Measurements from ENCODE around the gene ZBTB16. TPM values are rescaled to one million over a fixed set of nuclear protein-coding genes. Genes with fewer than 3 reads are reported as not detected.

Gene ZBTB16
- polyA plus RNA-seq, 1 donor (not counting 4 experiments of a cell fraction or from before 2014, with no cell fraction given): 0.18 TPM

DNA sequence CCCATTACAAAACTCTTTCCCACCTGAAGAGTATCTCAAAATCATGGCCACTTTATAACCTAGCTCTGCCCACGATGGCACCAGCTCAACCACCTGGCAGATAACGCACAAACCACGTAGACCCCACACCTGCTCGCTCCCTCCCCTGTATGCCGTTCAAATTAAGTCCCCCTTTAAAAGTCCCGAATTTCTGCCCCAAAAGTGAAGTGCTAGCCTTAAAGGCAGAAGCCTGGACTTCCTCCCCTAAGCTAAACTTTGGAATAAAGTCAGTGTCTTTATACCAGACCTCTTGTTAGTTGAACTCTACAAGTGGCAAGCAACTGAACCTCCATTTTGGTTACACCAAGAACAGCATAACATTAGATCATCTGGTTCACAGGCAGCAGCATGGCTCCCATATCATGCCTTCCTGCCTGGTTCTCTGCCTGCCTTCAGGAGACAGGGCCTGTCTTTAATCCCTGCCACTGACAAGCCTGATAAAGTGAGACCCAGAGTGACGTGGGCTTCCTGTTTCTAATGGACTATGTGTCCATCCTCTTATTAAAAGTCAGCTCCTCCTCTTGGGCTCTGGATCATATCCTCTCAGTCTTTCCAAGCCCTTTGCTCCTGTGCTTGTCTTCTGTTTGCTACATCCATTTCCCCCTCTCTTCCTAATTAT, 204.1 kb downstream of the ZBTB16 start:
- FAIRE-seq: no peak
- no peak overlapping the region for H3K4me3 ChIP-seq (ENCODE audit: control insufficient read depth in 2 of 3, extremely low read depth in 1 of 3, insufficient read depth in 2 of 3, low read depth in 1 of 3, low read length in 3 of 3)
- H3K4me2 ChIP-seq (ENCODE audit: control insufficient read depth, extremely low read depth, insufficient read depth, low read depth, low read length): no peak overlapping the region
- no peaks in the 10 kb centered on the region for H3K79me2 ChIP-seq (ENCODE audit: control insufficient read depth, insufficient read depth, low read length)
- H3K9me3 ChIP-seq (ENCODE audit: control insufficient read depth, low read depth, low read length): no peaks in the 10 kb centered on the region
- DNase-seq (ENCODE audit: low read depth, low spot score): no peak
- dilution Hi-C loops (cut with MboI; ENCODE audit: extremely low pct_ligation_motif_present, low sequenced_read_pairs): loop anchor here (25.0 kb wide), 1 partner anchor 226 kb away; no protein-coding TSS in a partner anchor
- H2AFZ ChIP-seq (ENCODE audit: control insufficient read depth, low read length): no peak overlapping the region
- peaks cover 25% of the 10 kb centered on the region for H3K27me3 ChIP-seq (ENCODE audit: control insufficient read depth, extremely low read depth, insufficient read depth, low read length)
- H3K27ac ChIP-seq (ENCODE audit: control insufficient read depth, insufficient read depth, low read length): no peak overlapping the region
- no peaks in the 10 kb centered on the region for H4K20me1 ChIP-seq (ENCODE audit: control insufficient read depth, extremely low read depth, insufficient read depth, low read length)
- H3K4me1 ChIP-seq (ENCODE audit: control insufficient read depth, extremely low read depth, insufficient read depth, low read length): no peaks in the 10 kb centered on the region
- H3K9me1 ChIP-seq (ENCODE audit: control insufficient read depth, extremely low read depth, insufficient read depth, low read length): no peaks in the 10 kb centered on the region
- no peaks in the 10 kb centered on the region for H3K36me3 ChIP-seq (ENCODE audit: control insufficient read depth in 2 of 2, extremely low read depth in 1 of 2, insufficient read depth in 2 of 2, low read length in 2 of 2)
- H3K9ac ChIP-seq (ENCODE audit: control insufficient read depth, extremely low read depth, insufficient read depth, low read length): no peak overlapping the region
- TF ChIP-seq, protein P1, sequence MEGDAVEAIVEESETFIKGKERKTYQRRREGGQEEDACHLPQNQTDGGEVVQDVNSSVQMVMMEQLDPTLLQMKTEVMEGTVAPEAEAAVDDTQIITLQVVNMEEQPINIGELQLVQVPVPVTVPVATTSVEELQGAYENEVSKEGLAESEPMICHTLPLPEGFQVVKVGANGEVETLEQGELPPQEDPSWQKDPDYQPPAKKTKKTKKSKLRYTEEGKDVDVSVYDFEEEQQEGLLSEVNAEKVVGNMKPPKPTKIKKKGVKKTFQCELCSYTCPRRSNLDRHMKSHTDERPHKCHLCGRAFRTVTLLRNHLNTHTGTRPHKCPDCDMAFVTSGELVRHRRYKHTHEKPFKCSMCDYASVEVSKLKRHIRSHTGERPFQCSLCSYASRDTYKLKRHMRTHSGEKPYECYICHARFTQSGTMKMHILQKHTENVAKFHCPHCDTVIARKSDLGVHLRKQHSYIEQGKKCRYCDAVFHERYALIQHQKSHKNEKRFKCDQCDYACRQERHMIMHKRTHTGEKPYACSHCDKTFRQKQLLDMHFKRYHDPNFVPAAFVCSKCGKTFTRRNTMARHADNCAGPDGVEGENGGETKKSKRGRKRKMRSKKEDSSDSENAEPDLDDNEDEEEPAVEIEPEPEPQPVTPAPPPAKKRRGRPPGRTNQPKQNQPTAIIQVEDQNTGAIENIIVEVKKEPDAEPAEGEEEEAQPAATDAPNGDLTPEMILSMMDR (optimal IDR thresholded peaks at IDR 0.05 in 1 of 3, IDR thresholded peaks at IDR 0.05 in 1 of 3, conservative IDR thresholded peaks at IDR 0.05 in 1 of 3; ENCODE audit: extremely low read depth in 1 of 3, insufficient read depth in 2 of 3, low read length in 3 of 3): no peak
- TF ChIP-seq EZH2 (IDR thresholded peaks at IDR 0.05; ENCODE audit: low read length): no peak

DNA sequence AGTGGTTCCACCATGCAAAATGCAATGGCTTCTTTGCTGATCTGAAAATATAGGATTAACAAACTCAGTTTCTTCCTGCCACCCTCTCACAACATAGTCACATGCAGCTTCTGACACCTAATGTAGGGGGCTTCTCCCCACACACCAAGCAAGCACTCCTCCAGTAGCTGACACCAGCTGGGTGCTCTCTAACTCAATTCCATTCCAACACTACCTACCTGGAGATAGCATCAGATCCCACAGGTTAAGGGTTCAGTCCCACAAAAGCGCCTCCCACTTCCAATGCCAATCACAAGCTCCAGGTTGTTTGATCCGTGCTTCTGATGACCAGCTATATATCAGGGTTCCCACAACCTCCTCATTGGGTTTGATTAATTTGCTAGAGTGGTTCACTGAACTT, 204.9 kb downstream of the ZBTB16 start:
- no peak for FAIRE-seq
- no peaks in the 10 kb centered on the region for H3K79me2 ChIP-seq (ENCODE audit: control insufficient read depth, insufficient read depth, low read length)
- no peak overlapping the region for H3K4me2 ChIP-seq (ENCODE audit: control insufficient read depth, extremely low read depth, insufficient read depth, low read depth, low read length)
- H3K4me1 ChIP-seq (ENCODE audit: control insufficient read depth, extremely low read depth, insufficient read depth, low read length): no peaks in the 10 kb centered on the region
- no peaks in the 10 kb centered on the region for H4K20me1 ChIP-seq (ENCODE audit: control insufficient read depth, extremely low read depth, insufficient read depth, low read length)
- no peak for DNase-seq (ENCODE audit: low read depth, low spot score)
- H3K9me3 ChIP-seq (ENCODE audit: control insufficient read depth, low read depth, low read length): no peaks in the 10 kb centered on the region
- no peak overlapping the region for H3K4me3 ChIP-seq (ENCODE audit: control insufficient read depth in 2 of 3, extremely low read depth in 1 of 3, insufficient read depth in 2 of 3, low read depth in 1 of 3, low read length in 3 of 3)
- peaks cover 18% of the 10 kb centered on the region for H3K27me3 ChIP-seq (ENCODE audit: control insufficient read depth, extremely low read depth, insufficient read depth, low read length)
- dilution Hi-C loops (cut with MboI; ENCODE audit: extremely low pct_ligation_motif_present, low sequenced_read_pairs): loop anchor here (25.0 kb wide), 1 partner anchor 227 kb away; no protein-coding TSS in a partner anchor
- H3K9me1 ChIP-seq (ENCODE audit: control insufficient read depth, extremely low read depth, insufficient read depth, low read length): no peaks in the 10 kb centered on the region
- no peak overlapping the region for H3K27ac ChIP-seq (ENCODE audit: control insufficient read depth, insufficient read depth, low read length)
- H3K36me3 ChIP-seq (ENCODE audit: control insufficient read depth in 2 of 2, extremely low read depth in 1 of 2, insufficient read depth in 2 of 2, low read length in 2 of 2): no peaks in the 10 kb centered on the region
- H2AFZ ChIP-seq (ENCODE audit: control insufficient read depth, low read length): no peak overlapping the region
- TF ChIP-seq EZH2 (IDR thresholded peaks at IDR 0.05; ENCODE audit: low read length): no peak
- TF ChIP-seq, protein P1 (optimal IDR thresholded peaks at IDR 0.05 in 1 of 3, IDR thresholded peaks at IDR 0.05 in 1 of 3, conservative IDR thresholded peaks at IDR 0.05 in 1 of 3; ENCODE audit: extremely low read depth in 1 of 3, insufficient read depth in 2 of 3, low read length in 3 of 3): no peak
- H3K9ac ChIP-seq (ENCODE audit: control insufficient read depth, extremely low read depth, insufficient read depth, low read length): no peak overlapping the region
